Fibroblast of the conjunctiva (primary cell): Measurements from ENCODE around the gene MON1B.
"Not testable (repeated sequence)": the region's sequence is repeated elsewhere in the genome, so short reads cannot be mapped to it uniquely, and the experiment has no call there.

Experiments
- DNase-seq: peaks from one replicate; pipeline ENCODE4 v3.0.0-alpha.2; 2010; ENCODE audit warnings: low read depth

Gene MON1B

DNA sequence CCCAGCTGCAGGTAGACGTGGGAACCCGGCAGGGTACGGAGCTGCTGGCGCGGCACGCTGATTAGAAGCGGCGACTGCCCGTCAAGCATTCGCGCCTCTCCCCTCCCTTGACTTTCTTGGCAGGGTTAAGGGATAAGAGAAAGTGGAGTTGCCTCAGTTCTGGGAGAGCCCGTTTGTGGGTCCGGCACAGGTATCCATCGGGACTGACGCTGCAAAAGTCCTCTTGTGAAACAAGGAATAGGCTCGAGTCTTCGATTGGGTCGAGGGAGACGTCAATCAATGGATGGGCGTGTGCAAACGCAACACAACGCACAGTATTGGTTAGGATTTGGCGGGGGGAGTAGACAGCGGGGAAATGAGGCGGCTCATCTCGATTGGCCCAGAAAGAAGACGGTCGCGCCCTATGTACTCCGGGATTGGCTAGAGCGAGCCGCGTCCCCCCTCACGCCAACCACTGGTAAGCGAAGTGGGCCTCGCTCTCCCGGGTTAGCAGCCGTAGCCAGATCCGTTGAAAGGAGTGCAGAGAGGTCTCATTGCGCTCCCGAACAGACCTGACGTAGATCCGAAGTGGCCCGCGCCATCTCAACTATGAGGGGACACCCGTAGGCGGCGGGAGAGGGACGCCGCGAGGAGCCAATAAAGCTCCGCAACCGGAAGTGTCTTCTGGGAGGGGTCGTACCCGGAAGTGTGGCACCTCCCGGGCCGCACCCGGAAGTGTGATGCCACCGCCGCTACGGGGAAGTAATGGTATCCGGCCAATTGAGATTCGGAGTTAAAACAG, at the start of gene MON1B:
Gene MON1B (plus strand): TSS at position 713 of the 781 bp plus-strand sequence. CDS start 296 bp downstream, outside the sequence.
- peak; percentile 97 for DNase-seq

DNA sequence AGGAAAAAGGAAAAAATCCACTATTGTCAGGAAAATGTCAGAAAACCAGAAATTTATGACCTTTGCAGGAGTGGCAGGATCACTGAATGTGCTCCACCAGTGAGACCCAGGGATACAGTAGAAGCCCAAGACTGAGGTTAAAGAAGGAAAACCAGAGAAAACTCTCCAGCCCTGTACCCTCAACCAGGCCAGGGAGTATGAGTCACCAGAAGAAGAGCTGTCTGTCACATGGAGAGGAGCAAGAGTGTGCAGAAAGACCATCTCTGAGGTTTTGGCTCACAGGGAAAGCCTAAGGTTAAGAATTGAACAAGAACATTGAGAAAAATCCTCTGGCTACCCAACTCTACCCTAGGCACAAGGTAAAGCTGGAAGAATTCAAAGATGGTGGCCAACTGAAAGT, 47.6 kb upstream of the MON1B start:
- DNase-seq, result no peak

GRCh38 chr16:77148121-77148520, 42.9 kb upstream of the MON1B start:
- DNase-seq, result no peak

GRCh38 chr16:77157346-77158058, 33.5 kb upstream of the MON1B start:
- no peak for DNase-seq

DNA sequence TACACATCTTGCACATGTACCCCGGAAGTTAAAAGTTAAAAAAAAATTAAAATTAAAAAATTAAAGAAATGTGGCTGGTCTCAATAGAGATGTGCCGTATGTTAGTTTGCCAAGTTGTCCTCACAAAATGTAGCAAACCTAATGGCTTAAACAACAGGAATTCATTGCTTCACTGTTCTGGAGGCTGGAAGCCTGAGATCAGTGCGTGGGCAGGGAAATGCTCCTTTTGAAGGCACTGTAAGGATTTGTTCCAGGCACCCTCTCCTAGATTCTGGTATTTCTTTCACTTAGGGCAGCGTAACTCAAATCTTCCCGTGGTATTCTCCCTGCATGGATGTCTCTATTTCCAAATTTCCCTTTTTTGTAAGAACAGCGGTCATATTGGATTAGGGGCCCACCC, 32.7 kb upstream of the MON1B start:
- DNase-seq, result no peak

- no peak for DNase-seq
Measured at GRCh38 chr16:77165006-77165405, 26.0 kb upstream of the MON1B start.

DNA sequence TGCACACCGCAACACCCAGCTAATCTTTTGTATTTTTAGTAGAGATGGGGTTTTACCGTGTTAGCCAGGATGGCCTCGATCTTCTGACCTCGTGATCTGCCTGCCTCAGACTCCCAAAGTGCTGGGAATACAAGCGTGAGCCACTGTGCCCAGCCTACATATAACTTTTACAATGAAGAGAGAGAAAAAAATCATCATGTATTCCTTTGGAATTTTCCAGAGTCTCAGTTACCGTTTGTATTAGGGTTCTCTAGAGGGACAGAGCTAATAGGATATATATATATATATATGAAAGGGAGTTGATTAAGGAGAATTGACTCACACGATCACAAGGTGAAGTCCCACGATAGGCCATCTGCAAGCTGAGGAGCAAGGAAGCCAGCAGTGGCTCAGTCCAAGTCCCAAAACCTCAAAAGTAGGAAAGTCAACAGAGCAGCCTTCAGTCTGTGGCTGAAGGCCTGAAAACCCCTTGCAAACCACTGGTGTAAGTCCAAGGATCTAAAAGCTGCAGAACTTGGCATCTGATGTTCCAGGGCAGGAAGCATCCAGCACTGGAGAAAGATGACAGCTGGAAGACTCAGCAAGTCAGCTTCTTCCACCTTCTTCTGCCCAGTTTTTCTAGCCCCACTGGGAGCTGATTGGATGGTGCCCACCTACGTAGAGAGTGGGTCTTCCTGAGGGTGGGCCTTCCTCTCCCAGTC, 25.3 kb upstream of the MON1B start:
- DNase-seq, result not testable (repeated sequence)

- DNase-seq, result no peak
Measured at GRCh38 chr16:77166726-77167125, 24.3 kb upstream of the MON1B start.

DNA sequence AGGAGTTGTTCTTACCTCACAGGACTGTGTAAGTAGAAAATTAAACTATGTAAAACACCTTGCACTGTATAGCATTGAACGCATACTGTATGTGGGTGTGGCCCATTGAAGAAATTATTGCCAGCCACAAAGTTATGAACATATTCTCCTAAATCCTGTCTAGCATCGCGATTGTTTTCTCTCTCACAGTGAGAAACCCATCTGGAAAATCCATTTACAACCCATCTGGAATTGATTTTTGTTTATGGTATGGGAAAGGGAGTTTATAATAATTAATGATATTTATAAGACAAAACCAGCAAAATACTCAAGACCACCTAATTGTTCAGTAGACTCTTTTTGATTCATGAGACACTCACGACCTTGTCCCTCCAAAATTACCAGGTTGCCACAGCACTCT, 22.1 kb upstream of the MON1B start:
- DNase-seq, result no peak

DNA sequence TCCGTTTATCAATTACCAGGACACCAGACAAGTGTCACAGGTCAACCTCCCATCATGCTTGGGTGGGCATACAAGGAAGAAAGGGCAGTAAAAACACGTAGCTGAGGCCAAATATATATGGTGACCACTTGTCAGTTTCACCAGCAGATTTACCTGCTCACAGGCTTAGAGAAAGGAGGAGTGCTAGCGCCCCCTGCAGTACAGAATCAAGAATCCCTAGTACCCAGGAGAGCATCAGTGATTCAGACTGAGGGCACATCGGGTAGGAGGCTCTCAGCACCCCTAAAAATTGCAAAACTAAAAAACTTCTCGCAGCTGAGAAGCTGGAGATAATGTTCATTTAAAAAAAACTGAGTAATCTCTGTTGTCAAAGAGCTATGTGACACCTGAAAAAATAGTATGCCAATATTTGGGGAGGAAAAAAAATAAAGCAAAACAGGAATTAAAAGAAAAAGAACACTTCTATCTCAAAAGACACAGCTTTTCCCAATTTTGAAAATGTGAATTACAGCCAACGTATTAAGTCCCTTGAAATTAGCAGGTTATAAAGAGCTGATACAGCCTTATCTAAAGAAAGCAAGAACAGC, 21.2 kb upstream of the MON1B start:
- DNase-seq, result peak; percentile 12

- DNase-seq, result no peak
Measured at GRCh38 chr16:77170805-77171204, 20.2 kb upstream of the MON1B start.

- peak; percentile 40 for DNase-seq
Measured at GRCh38 chr16:77171745-77172635, 19.0 kb upstream of the MON1B start.

GRCh38 chr16:77172951-77173350, 18.0 kb upstream of the MON1B start:
- no peak for DNase-seq

DNA sequence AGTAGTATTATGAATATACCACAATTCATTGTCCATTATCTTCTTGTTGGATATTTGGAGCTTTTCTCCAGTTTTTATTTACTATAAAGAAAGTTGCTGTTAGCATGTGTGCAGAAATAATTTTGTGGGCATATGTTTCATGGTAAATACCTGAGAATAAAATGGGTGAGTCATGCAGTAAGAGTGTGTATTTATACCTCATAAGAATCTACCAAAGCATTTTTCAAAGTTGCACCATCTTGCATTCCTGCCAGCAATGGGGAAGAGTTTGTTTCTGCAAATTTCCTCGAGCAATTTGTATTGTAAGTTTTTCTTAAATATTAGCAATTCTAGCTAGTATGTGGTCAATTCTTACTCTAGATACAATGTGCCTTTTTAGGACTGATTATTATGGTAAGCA, 7.9 kb upstream of the MON1B start:
- DNase-seq, result no peak

- DNase-seq, result not testable (repeated sequence)
Measured at GRCh38 chr16:77186298-77186697, 4.7 kb upstream of the MON1B start.

DNA sequence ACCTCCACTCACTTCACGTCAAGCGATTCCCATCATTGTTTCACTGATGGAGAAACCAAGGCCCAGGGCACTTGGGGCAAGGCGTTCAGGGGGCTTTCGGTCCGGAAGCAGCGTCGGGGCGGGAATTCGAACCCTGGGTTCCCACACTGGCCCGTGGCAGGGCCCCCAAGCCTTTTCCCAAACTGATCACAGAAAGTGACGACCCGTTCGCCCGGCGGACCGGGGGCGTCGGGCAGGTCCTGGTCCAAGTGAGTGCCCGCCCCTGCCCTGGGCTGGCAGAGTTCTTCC, 856 bp upstream of the MON1B start:
- no peak for DNase-seq

- DNase-seq, result no peak
Measured at GRCh38 chr16:77191259-77191969, 424 bp downstream of the MON1B start.

GRCh38 chr16:77193377-77193776, 2.4 kb downstream of the MON1B start:
- no peak for DNase-seq

DNA sequence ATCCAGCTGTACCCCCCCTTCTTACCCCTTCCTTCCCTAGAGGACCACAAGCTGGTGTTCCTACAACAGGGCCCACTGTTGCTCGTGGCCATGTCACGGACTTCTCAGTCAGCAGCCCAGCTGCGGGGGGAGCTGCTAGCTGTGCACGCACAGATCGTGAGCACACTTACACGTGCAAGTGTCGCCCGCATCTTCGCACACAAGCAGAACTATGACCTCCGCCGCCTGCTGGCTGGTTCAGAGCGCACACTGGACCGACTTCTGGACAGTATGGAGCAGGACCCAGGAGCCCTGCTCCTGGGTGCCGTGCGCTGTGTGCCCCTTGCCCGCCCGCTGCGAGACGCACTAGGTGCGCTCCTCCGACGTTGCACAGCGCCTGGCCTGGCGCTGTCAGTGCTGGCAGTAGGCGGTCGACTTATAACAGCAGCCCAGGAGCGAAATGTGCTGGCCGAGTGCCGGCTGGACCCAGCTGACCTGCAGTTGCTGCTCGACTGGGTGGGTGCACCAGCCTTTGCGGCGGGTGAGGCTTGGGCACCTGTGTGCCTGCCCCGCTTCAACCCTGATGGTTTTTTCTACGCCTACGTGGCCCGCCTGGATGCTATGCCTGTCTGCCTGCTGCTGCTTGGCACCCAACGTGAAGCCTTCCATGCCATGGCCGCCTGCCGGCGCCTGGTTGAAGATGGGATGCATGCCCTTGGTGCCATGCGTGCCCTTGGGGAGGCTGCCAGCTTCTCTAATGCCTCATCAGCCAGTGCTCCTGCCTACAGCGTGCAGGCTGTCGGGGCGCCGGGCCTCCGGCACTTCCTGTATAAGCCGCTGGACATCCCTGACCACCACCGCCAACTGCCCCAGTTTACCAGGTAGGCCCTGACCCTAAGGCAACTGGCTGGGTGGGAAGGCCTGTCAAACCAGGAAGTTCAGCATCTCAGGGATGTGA, 3.6 kb downstream of the MON1B start:
- no peak for DNase-seq

GRCh38 chr16:77195411-77195810, 4.4 kb downstream of the MON1B start:
- no peak for DNase-seq
